Esophagus squamous epithelium (tissue), 5 donors: ENCODE results near the gene TCEAL6. TPM values are rescaled to one million over a fixed set of nuclear protein-coding genes. Genes with fewer than 3 reads are reported as not detected.

Source experiments
- DNase-seq: peaks from one replicate; lab custom pipeline; 2025; lab: John Stamatoyannopoulos, UW
- H3K27ac ChIP-seq, 4 donors: fragments of 200-600 bp; sonication (generic); one replicate each; pipeline ENCODE4 v1.5.1; 2016 to 2019; ENCODE audit warnings: mild to moderate bottlenecking in 1 of 4
- H3K27me3 ChIP-seq, 4 donors: fragments of 200-600 bp; sonication (generic); 1 replicate in 3 of 4; 2 replicates in 1 of 4; pipeline versions ENCODE4 v1.5.1 to v1.6.0; 2017 to 2021; ENCODE audit warnings: antibody characterized with exemption in 1 of 4
- H3K36me3 ChIP-seq, 3 donors: fragments of 200-600 bp; sonication (generic); one replicate each; pipeline ENCODE4 v1.5.1; 2016 to 2019
- H3K4me1 ChIP-seq, 3 donors: fragments of 200-600 bp; sonication (generic); one replicate each; pipeline ENCODE4 v1.5.1; 2017 to 2019
- H3K4me3 ChIP-seq, 4 donors: fragments of 200-600 bp; sonication (generic); 1 replicate in 3 of 4; 2 replicates in 1 of 4; pipeline ENCODE4 v1.5.1; 2016 to 2019; ENCODE audit warnings: mild to moderate bottlenecking in 2 of 4, moderate library complexity in 1 of 4
- H3K9me3 ChIP-seq, 3 donors: fragments of 200-600 bp; sonication (generic); one replicate each; pipeline ENCODE4 v1.5.1; 2016 to 2019
- CTCF ChIP-seq, 6 experiments: fragments of 450-650 bp in 4 of 6; fragments of 200-600 bp in 2 of 6; sonication (generic) in 2 of 6; IDR thresholded peaks; one replicate each; pipeline ENCODE4 v1.5.1; 2016 to 2019; ENCODE audit warnings: antibody characterized with exemption in 6 of 6, mild to moderate bottlenecking in 4 of 6, moderate library complexity in 4 of 6
- POLR2A ChIP-seq, 4 donors: fragments of 450-650 bp; IDR thresholded peaks; one replicate each; pipeline ENCODE4 v1.6.1; 2017; ENCODE audit warnings: antibody characterized with exemption in 4 of 4, mild to moderate bottlenecking in 4 of 4, moderate library complexity in 3 of 4
- WGBS, 2 donors: methylation state at CpG; one replicate each; pipeline ENCODE4 v1.1.5; 2018; 5-methylcytosine and 5-hydroxymethylcytosine counted together
- intact Hi-C: fragments of 100-400 bp; cut with DNase I; formaldehyde crosslinking; loops from one replicate; pipeline ENCODE4 v1.15.0; 2022
- total RNA-seq, 4 donors: library from RNA; depleted of rRNA; stranded (reverse); fragments of >200 nt; gene quantifications; one replicate each; pipeline ENCODE4 v1.1.0, GENCODE V29; 2016
- donor health status: DM: yes; HTN: yes; CAD: no.

TCEAL6 gene
- total RNA-seq, 4 donors from 2014 or later = not detected

- no CpG with 5 or more reads among the region's 2 CpGs for WGBS, 2 donors
- peaks cover 0 to 3% (median 0%) of the 10 kb centered on the region in 4 donors for H3K27me3 ChIP-seq
- TF ChIP-seq POLR2A (IDR thresholded peaks at IDR 0.05) = no peak
- TF ChIP-seq CTCF (IDR thresholded peaks at IDR 0.05) = no peak
- H3K27ac ChIP-seq = no peak overlapping the region
- H3K4me3 ChIP-seq = no peak overlapping the region
- no peaks in the 10 kb centered on the region for H3K4me1 ChIP-seq
- H3K9me3 ChIP-seq = peaks cover 0 to 5% (median 0%) of the 10 kb centered on the region in 3 donors
- intact Hi-C loops = no loop called here
- no peaks in the 10 kb centered on the region for H3K36me3 ChIP-seq
- no peak for DNase-seq
These were observed 26.5 kb downstream of the TCEAL6 start for GRCh38 chrX:102115748-102116147.

GRCh38 chrX:102113367-102113766, 28.9 kb downstream of the TCEAL6 start:
- 50 to 86% methylated on average over 1 to 4 of the region's 4 CpGs for WGBS, 2 donors
- H3K27me3 ChIP-seq = peaks cover 0 to 3% (median 0%) of the 10 kb centered on the region in 4 donors
- peaks cover 0 to 5% (median 0%) of the 10 kb centered on the region in 3 donors for H3K9me3 ChIP-seq
- H3K4me1 ChIP-seq = no peaks in the 10 kb centered on the region
- TF ChIP-seq POLR2A (IDR thresholded peaks at IDR 0.05) = no peak
- TF ChIP-seq CTCF (IDR thresholded peaks at IDR 0.05) = no peak
- H3K27ac ChIP-seq = no peak overlapping the region
- H3K4me3 ChIP-seq = no peak overlapping the region
- DNase-seq = no peak
- intact Hi-C loops = no loop called here
- H3K36me3 ChIP-seq = no peaks in the 10 kb centered on the region

Other genes with a start within 250 kb of the TCEAL6 start
- 1 to 10 TPM in 1 of 4 donors, under 1 TPM in 3; 0.57 to 4.6 (median 0.72) TPM for gene ZMAT1, start 210.5 kb downstream of the TCEAL6 start, total RNA-seq
- 1 to 10 TPM in 1 of 4 donors, under 1 TPM in 2, not detected in 1; 0.35 to 3.2 (median 0.57) TPM for gene TCEAL2, start 16.8 kb downstream of the TCEAL6 start, total RNA-seq
- 1 to 10 TPM in 2 of 4 donors, not detected in 2; 1.5 to 2.3 TPM for gene BEX5, start 13.5 kb upstream of the TCEAL6 start, total RNA-seq
- not detected for gene TCP11X1, start 72.8 kb upstream of the TCEAL6 start, total RNA-seq
- not detected for gene NXF2, start 104.7 kb upstream of the TCEAL6 start, total RNA-seq